Coronary artery (tissue), 2 donors: Measurements from ENCODE around the gene PLG.
A peak's percentile ranks its signal among the peaks of the same experiment; 100 is the strongest.

Experiments used
- DNase-seq: peaks from one replicate; pipeline ENCODE4 v3.0.0-alpha.2; 2017; ENCODE audit warnings: low spot score
- H3K27ac ChIP-seq, 2 donors: fragments of 200-600 bp; sonication (generic); one replicate each; pipeline ENCODE4 v1.5.1; 2016 to 2019
- H3K4me3 ChIP-seq: fragments of 200-600 bp; sonication (generic); 2 replicates; pipeline ENCODE4 v1.5.1; 2016; ENCODE audit warnings: mild to moderate bottlenecking, moderate library complexity
- CTCF ChIP-seq: fragments of 200-600 bp; sonication (generic); IDR thresholded peaks from one replicate; pipeline ENCODE4 v1.5.1; 2019; ENCODE audit warnings: antibody characterized with exemption

The PLG gene

GRCh38 chr6:160755165-160755564 lies 53.1 kb downstream of the PLG start:
- TF ChIP-seq CTCF = no peak
- DNase-seq = no peak
- no peak overlapping the region for H3K4me3 ChIP-seq
- no peak overlapping the region for H3K27ac ChIP-seq

- no peak overlapping the region for H3K4me3 ChIP-seq
- H3K27ac ChIP-seq = no peak overlapping the region
- TF ChIP-seq CTCF = no peak
- DNase-seq = no peak
Observed at GRCh38 chr6:160756021-160756420, 54.0 kb downstream of the PLG start.

- H3K4me3 ChIP-seq = no peak overlapping the region
- no peak for TF ChIP-seq CTCF
- no peak overlapping the region for H3K27ac ChIP-seq
- no peak for DNase-seq
Observed at GRCh38 chr6:160756871-160757270, 54.8 kb downstream of the PLG start.

- no peak for TF ChIP-seq CTCF
- no peak overlapping the region for H3K27ac ChIP-seq
Observed at GRCh38 chr6:160764847-160765246, 62.8 kb downstream of the PLG start.

GRCh38 chr6:160765412-160765811 lies 63.4 kb downstream of the PLG start:
- no peak for TF ChIP-seq CTCF
- no peak overlapping the region for H3K4me3 ChIP-seq
- DNase-seq = no peak
- H3K27ac ChIP-seq = no peak overlapping the region

More at GRCh38 chr6:160764847-160765246, 62.8 kb downstream of the PLG start:
- H3K4me3 ChIP-seq = no peak overlapping the region
- DNase-seq = no peak

GRCh38 chr6:160766657-160766988 lies 64.6 kb downstream of the PLG start:
- TF ChIP-seq CTCF = no peak
- DNase-seq = no peak
- Histone ChIP-seq H3K27ac (no peak overlapping the region), H3K4me3 (peak overlapping the region; percentile 74)

GRCh38 chr6:160766989-160767646 lies 65.1 kb downstream of the PLG start:
- H3K27ac ChIP-seq = no peak overlapping the region
- TF ChIP-seq CTCF = peak; percentile 76
- peak; percentile 76 for DNase-seq

More at GRCh38 chr6:160766989-160767646, 65.1 kb downstream of the PLG start:
- peak overlapping the region; percentile 74 for H3K4me3 ChIP-seq
